ENCODE data around the gene NSF. TPM values are rescaled to one million over a fixed set of nuclear protein-coding genes. Genes with fewer than 3 reads are reported as not detected.

NSF gene
- total RNA-seq, 2 donors from 2014 or later, result 27.2 to 27.9 TPM

DNA sequence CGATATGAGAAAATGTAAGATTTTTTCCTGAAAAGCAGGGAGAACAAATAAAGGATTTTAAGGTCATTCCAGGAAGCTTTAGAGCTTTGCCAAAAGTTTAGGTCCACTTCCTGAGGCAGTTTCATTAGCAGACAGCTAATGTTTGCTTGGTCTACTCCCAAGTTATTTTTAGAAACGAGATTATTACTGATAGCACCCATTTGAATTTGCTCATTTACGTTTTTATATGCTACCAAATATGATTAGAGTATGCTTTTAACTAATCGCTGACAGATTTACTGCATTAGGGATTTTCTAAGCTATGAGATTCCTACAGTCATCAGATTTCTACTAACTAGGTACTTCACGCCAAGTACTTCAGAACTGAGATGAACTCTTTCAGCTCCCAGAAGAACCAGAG is 129.9 kb downstream of the NSF start:
- H3K27me3 ChIP-seq (replicated peaks; ENCODE audit: insufficient read depth), result no peaks in the 10 kb centered on the region
- H3K9me3 ChIP-seq, result no peaks in the 10 kb centered on the region
- H3K4me1 ChIP-seq (ENCODE audit: control insufficient read depth in 1 of 2, low read depth in 2 of 2), result no peaks in the 10 kb centered on the region
- no peak overlapping the region for H3K4me3 ChIP-seq
- H3K27ac ChIP-seq, result no peak overlapping the region
- no peak for DNase-seq (ENCODE audit: low spot score)
- TF ChIP-seq, protein P1, sequence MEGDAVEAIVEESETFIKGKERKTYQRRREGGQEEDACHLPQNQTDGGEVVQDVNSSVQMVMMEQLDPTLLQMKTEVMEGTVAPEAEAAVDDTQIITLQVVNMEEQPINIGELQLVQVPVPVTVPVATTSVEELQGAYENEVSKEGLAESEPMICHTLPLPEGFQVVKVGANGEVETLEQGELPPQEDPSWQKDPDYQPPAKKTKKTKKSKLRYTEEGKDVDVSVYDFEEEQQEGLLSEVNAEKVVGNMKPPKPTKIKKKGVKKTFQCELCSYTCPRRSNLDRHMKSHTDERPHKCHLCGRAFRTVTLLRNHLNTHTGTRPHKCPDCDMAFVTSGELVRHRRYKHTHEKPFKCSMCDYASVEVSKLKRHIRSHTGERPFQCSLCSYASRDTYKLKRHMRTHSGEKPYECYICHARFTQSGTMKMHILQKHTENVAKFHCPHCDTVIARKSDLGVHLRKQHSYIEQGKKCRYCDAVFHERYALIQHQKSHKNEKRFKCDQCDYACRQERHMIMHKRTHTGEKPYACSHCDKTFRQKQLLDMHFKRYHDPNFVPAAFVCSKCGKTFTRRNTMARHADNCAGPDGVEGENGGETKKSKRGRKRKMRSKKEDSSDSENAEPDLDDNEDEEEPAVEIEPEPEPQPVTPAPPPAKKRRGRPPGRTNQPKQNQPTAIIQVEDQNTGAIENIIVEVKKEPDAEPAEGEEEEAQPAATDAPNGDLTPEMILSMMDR (IDR thresholded peaks at IDR 0.05), result no peak
- no peak for ATAC-seq (ENCODE audit: insufficient number of reproducible peaks, low FRiP score, low read depth)
- no peaks in the 10 kb centered on the region for H3K36me3 ChIP-seq

GRCh38 chr17:46722662-46723285 is 132.3 kb downstream of the NSF start:
- ATAC-seq (ENCODE audit: insufficient number of reproducible peaks, low FRiP score, low read depth) (no peak), DNase-seq (ENCODE audit: low spot score) (no peak)
- TF ChIP-seq, protein P1 (IDR thresholded peaks at IDR 0.05), result no peak
- Histone ChIP-seq H3K27ac (no peak overlapping the region), H3K4me1 (ENCODE audit: control insufficient read depth in 1 of 2, low read depth in 2 of 2) (no peaks in the 10 kb centered on the region), H3K27me3 (replicated peaks; ENCODE audit: insufficient read depth) (no peaks in the 10 kb centered on the region), H3K36me3 (no peaks in the 10 kb centered on the region), H3K4me3 (no peak overlapping the region), H3K9me3 (no peaks in the 10 kb centered on the region)

DNA sequence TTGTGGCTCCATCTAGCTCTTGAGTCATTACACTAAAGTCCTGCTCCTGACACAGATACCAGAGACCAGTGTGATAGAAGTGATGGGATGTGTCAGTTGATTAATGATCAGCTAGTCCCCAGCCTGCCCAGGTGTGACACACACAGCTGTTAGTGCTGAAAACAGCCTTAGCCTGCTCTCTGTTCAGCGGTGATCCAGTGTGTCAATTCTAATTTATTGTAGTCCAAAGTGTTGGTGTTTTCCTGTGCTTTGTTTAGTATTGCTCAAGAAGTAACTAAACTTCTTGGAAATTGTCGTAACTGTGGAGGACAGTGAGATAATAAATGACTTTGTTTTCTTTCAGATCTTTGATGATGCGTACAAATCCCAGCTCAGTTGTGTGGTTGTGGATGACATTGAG is 135.7 kb downstream of the NSF start:
- no peaks in the 10 kb centered on the region for H3K4me1 ChIP-seq (ENCODE audit: control insufficient read depth in 1 of 2, low read depth in 2 of 2)
- no peaks in the 10 kb centered on the region for H3K27me3 ChIP-seq (replicated peaks; ENCODE audit: insufficient read depth)
- ATAC-seq (ENCODE audit: insufficient number of reproducible peaks, low FRiP score, low read depth), result no peak
- H3K9me3 ChIP-seq, result no peaks in the 10 kb centered on the region
- TF ChIP-seq, protein P1 (IDR thresholded peaks at IDR 0.05), result no peak
- no peaks in the 10 kb centered on the region for H3K36me3 ChIP-seq
- H3K27ac ChIP-seq, result no peak overlapping the region
- no peak overlapping the region for H3K4me3 ChIP-seq
- no peak for DNase-seq (ENCODE audit: low spot score)

DNA sequence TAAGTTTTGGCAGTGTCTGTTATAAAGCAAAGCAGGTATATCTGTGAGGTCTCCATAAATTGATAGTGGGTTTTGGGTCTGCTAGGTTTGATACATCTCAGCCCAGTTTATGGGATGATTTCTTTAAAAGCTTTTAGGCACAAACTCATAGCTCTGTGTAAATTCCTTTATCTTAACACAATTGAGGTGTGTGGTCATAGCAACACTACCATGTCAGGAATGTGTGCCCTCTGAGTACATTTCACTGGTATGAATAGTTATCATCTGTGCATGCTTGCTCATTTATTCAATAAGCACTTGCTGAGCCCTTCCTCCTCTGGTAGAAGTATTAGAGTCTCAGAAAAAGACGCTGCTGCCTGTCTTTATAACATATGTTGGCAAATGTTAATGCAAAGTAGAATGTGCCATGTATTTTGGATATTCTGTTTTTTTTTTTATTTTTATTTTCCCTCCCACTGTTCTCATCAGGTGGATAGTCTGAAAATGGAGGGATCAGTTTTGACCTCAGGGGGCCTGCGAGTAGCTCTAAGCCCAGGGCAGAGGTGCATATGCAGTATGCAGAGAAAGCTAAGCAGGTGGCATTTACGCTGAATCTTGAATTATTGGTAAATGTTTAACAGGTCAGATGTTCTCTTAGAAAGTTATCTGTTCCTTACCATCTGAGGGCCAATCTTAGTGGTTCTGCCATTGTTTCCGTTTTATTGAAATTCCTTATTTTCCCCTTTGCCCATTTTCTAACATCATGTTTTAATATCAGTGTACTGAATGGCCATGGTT is 137.3 kb downstream of the NSF start:
- no peaks in the 10 kb centered on the region for H3K4me1 ChIP-seq (ENCODE audit: control insufficient read depth in 1 of 2, low read depth in 2 of 2)
- DNase-seq (ENCODE audit: low spot score) (no peak), ATAC-seq (ENCODE audit: insufficient number of reproducible peaks, low FRiP score, low read depth) (no peak)
- H3K9me3 ChIP-seq, result no peaks in the 10 kb centered on the region
- TF ChIP-seq, protein P1 (IDR thresholded peaks at IDR 0.05), result no peak
- H3K4me3 ChIP-seq, result no peak overlapping the region
- no peaks in the 10 kb centered on the region for H3K36me3 ChIP-seq
- no peaks in the 10 kb centered on the region for H3K27me3 ChIP-seq (replicated peaks; ENCODE audit: insufficient read depth)
- H3K27ac ChIP-seq, result no peak overlapping the region

- DNase-seq (ENCODE audit: low spot score) (no peak), ATAC-seq (ENCODE audit: insufficient number of reproducible peaks, low FRiP score, low read depth) (no peak)
- H3K9me3 ChIP-seq, result no peaks in the 10 kb centered on the region
- TF ChIP-seq, protein P1 (IDR thresholded peaks at IDR 0.05), result no peak
- no peaks in the 10 kb centered on the region for H3K4me1 ChIP-seq (ENCODE audit: control insufficient read depth in 1 of 2, low read depth in 2 of 2)
- no peaks in the 10 kb centered on the region for H3K36me3 ChIP-seq
- no peaks in the 10 kb centered on the region for H3K27me3 ChIP-seq (replicated peaks; ENCODE audit: insufficient read depth)
- H3K4me3 ChIP-seq, result no peak overlapping the region
- H3K27ac ChIP-seq, result no peak overlapping the region
Measured at GRCh38 chr17:46730026-46730425, 139.6 kb downstream of the NSF start.

Data from thoracic aorta (tissue), 2 donors.